ENCODE data around the gene KPNA1.
"Not testable (repeated sequence)": the region's sequence is repeated elsewhere in the genome, so short reads cannot be mapped to it uniquely, and the experiment has no call there.

KPNA1 gene

GRCh38 chr3:122519693-122520092 is 5.0 kb upstream of the KPNA1 start:
- peak; percentile 48 for DNase-seq (ENCODE audit: low read depth)

GRCh38 chr3:122516846-122517360 is 2.2 kb upstream of the KPNA1 start:
- no peak for DNase-seq (ENCODE audit: low read depth)

GRCh38 chr3:122515870-122516269 is 1.1 kb upstream of the KPNA1 start:
- DNase-seq (ENCODE audit: low read depth) = no peak

GRCh38 chr3:122515020-122515468 is 305 bp upstream of the KPNA1 start:
- no peak for DNase-seq (ENCODE audit: low read depth)

- DNase-seq (ENCODE audit: low read depth) = no peak
Measured at GRCh38 chr3:122513386-122514122, 1.2 kb downstream of the KPNA1 start.

- no peak for DNase-seq (ENCODE audit: low read depth)
Measured at GRCh38 chr3:122512284-122512683, 2.5 kb downstream of the KPNA1 start.

GRCh38 chr3:122510878-122511535 is 3.7 kb downstream of the KPNA1 start:
- DNase-seq (ENCODE audit: low read depth) = no peak

GRCh38 chr3:122508944-122509343 is 5.8 kb downstream of the KPNA1 start:
- peak; percentile 49 for DNase-seq (ENCODE audit: low read depth)

GRCh38 chr3:122508135-122508914 is 6.4 kb downstream of the KPNA1 start:
- no peak for DNase-seq (ENCODE audit: low read depth)

GRCh38 chr3:122506450-122506849 is 8.3 kb downstream of the KPNA1 start:
- no peak for DNase-seq (ENCODE audit: low read depth)

GRCh38 chr3:122505676-122506075 is 9.1 kb downstream of the KPNA1 start:
- DNase-seq (ENCODE audit: low read depth) = no peak

GRCh38 chr3:122502941-122503340 is 11.8 kb downstream of the KPNA1 start:
- no peak for DNase-seq (ENCODE audit: low read depth)

GRCh38 chr3:122502139-122502538 is 12.6 kb downstream of the KPNA1 start:
- no peak for DNase-seq (ENCODE audit: low read depth)

- not testable (repeated sequence) for DNase-seq (ENCODE audit: low read depth)
Measured at GRCh38 chr3:122500964-122501363, 13.8 kb downstream of the KPNA1 start.

GRCh38 chr3:122498152-122498551 is 16.6 kb downstream of the KPNA1 start:
- DNase-seq (ENCODE audit: low read depth) = no peak

GRCh38 chr3:122497425-122497824 is 17.3 kb downstream of the KPNA1 start:
- DNase-seq (ENCODE audit: low read depth) = peak; percentile 92

- DNase-seq (ENCODE audit: low read depth) = no peak
Measured at GRCh38 chr3:122496508-122496907, 18.2 kb downstream of the KPNA1 start.

GRCh38 chr3:122493296-122493695 is 21.4 kb downstream of the KPNA1 start:
- peak; percentile 55 for DNase-seq (ENCODE audit: low read depth)

GRCh38 chr3:122488262-122488973 is 26.3 kb downstream of the KPNA1 start:
- DNase-seq (ENCODE audit: low read depth) = no peak

- DNase-seq (ENCODE audit: low read depth) = peak; percentile 44
Measured at GRCh38 chr3:122484985-122485384, 29.8 kb downstream of the KPNA1 start.

GRCh38 chr3:122481390-122481789 is 33.3 kb downstream of the KPNA1 start:
- DNase-seq (ENCODE audit: low read depth) = no peak

GRCh38 chr3:122476532-122476931 is 38.2 kb downstream of the KPNA1 start:
- DNase-seq (ENCODE audit: low read depth) = no peak
